HG03442 (cell line): ENCODE results near the gene GMDS.

Experiments
- ATAC-seq: cut with Tn5 transposase; IDR thresholded peaks from one replicate; pipeline ENCODE4 v1.9.1; 2021; ENCODE audit warnings: mild to moderate bottlenecking, moderate library complexity; ENCODE audit not compliant: unreplicated experiment

The GMDS gene

GRCh38 chr6:1601158-1602048 lies 644.0 kb downstream of the GMDS start:
- ATAC-seq = no peak

- no peak for ATAC-seq
Measured at GRCh38 chr6:1600764-1601157, 644.6 kb downstream of the GMDS start.

- no peak for ATAC-seq
Measured at GRCh38 chr6:1600063-1600763, 645.2 kb downstream of the GMDS start.

- no peak for ATAC-seq
Measured at GRCh38 chr6:1599469-1599868, 645.9 kb downstream of the GMDS start.

- no peak for ATAC-seq
Measured at GRCh38 chr6:1598886-1599285, 646.5 kb downstream of the GMDS start.

- no peak for ATAC-seq
Measured at GRCh38 chr6:1598433-1598832, 647.0 kb downstream of the GMDS start.

- no peak for ATAC-seq
Measured at GRCh38 chr6:1597924-1598323, 647.5 kb downstream of the GMDS start.

- no peak for ATAC-seq
Measured at GRCh38 chr6:1597121-1597744, 648.2 kb downstream of the GMDS start.

GRCh38 chr6:1596088-1596852 lies 649.1 kb downstream of the GMDS start:
- no peak for ATAC-seq

- no peak for ATAC-seq
Measured at GRCh38 chr6:1595271-1596087, 649.9 kb downstream of the GMDS start.

- no peak for ATAC-seq
Measured at GRCh38 chr6:1594445-1595200, 650.8 kb downstream of the GMDS start.

- no peak for ATAC-seq
Measured at GRCh38 chr6:1593958-1594314, 651.5 kb downstream of the GMDS start.

GRCh38 chr6:1593286-1593957 lies 652.0 kb downstream of the GMDS start:
- ATAC-seq = no peak

GRCh38 chr6:1592852-1593251 lies 652.6 kb downstream of the GMDS start:
- ATAC-seq = no peak

GRCh38 chr6:1591926-1592325 lies 653.5 kb downstream of the GMDS start:
- ATAC-seq = no peak

GRCh38 chr6:1591243-1591642 lies 654.2 kb downstream of the GMDS start:
- no peak for ATAC-seq

- ATAC-seq = no peak
Measured at GRCh38 chr6:1590580-1590979, 654.8 kb downstream of the GMDS start.

- ATAC-seq = no peak
Measured at GRCh38 chr6:1589208-1589607, 656.2 kb downstream of the GMDS start.

- no peak for ATAC-seq
Measured at GRCh38 chr6:1587977-1588376, 657.4 kb downstream of the GMDS start.
